NCI-H187 treated with DMSO at 0.1 percent for 48 hours (cell line): ENCODE measurements around the gene VAC14.

Experiments used
- DNase-seq: peaks from one replicate; lab custom pipeline; 2025; lab: John Stamatoyannopoulos, UW

VAC14 gene

DNA sequence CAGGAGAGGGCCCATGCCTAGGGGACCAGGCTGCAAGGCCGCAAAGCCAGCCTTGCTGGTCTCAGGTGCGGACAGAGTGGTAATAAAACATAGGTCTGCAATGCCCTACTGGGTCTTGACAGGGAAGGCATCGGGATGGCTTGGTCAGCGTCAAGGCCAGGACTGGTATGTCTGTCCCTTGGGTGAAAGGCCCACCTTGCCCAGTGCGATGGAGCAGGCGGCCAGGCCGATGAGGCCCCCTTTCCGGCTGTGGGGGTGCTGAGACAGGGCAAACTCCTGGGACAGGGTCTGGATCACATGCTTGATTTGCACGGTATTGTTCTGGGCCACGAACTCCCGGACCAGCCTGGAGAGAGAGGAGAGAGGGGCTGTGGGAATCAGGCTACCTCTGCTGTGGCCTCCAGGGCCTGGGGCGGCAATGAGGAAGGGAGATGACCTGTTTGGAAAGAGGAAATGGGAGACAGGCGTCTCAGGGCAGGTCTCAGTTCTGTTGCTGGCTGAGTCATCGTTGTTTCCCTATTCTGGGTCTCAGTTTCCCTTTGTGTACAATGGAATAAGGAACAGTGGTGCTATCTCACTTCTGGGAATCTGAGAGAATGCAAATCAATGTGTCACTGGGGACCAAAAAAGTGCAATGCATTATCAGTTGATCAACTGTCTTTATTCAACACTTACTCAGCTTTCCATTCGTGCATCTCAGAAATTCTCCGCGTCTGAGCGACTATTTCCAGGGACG, 14.8 kb downstream of the VAC14 start:
- no peak for DNase-seq

DNA sequence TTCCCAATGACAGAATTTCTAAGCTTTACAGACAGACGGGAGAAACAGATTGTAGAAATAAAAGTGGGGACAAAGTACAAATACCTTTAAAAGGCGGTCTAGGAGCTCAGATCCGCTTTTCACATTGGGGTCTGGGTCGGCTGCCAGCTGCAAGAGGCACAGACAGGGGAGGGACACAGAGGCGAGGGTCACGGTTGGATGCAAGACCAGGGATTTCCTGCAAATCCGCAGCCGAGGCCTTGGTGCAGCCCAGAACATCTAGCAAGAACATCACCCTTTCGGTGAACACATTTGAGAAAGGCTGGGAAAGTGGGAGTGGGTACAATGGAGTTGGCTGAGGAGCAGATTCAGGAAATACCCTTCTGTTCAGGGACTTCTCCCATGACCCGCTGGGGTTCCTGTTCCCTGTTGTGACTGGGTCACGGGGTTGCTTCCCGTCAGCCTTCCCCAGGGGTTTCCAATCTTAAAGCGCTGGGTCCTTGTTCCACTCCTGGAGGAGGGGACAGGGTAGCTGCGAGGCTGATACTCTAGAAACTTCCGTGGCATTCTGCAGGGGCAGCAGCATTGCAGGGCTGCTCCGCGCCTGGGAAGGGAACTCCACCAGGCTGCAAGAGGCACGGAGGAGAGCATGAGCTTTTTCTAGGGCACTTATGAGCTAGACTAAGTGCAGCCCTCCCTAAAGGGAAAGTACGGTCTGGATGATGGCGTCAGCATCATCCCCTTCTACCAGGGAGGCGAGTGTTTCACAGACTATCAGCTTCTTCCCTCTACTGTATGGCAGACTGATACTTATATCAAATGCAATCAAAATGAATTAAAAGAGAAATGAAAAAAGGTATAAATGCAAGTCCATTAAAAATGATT, 16.0 kb downstream of the VAC14 start:
- DNase-seq, result no peak

DNA sequence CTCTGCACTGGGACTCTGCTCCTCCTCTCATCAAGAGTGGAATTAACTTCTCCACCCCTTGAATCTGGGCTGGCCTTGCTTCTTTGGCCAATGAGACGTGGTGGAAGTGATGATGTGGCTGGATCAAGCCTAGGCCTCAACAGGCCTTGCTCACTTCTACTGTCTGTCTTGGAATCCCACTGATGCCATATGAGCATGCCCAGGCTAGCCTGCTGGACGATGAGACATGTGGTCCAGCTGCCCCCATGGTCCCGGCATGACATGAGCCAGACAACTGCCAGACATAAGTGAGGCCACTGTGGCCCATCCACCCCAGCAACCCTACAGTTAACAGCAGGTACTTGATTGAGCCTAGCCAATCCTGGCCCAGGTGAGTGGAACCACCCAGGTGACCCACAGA, 18.7 kb downstream of the VAC14 start:
- no peak for DNase-seq

DNA sequence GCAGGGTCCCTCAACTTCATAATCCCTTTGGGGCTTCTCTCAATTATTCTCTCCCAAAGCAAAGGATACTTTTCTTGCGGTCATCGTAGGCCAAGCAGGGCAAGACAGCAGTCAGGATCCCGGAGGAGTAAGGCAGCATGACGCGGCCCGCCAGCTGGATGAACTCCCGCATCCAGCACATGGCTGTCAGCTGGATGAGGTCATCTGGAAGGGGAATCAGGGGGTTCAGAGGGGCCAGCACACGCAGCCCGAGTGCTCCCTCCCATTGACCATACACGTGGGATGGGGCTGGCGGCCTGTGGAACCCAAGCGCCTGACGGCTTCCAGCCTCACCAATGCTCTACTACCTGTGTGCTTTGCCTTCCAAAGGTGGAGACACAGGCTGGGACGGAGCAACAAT, 19.2 kb downstream of the VAC14 start:
- no peak for DNase-seq

DNA sequence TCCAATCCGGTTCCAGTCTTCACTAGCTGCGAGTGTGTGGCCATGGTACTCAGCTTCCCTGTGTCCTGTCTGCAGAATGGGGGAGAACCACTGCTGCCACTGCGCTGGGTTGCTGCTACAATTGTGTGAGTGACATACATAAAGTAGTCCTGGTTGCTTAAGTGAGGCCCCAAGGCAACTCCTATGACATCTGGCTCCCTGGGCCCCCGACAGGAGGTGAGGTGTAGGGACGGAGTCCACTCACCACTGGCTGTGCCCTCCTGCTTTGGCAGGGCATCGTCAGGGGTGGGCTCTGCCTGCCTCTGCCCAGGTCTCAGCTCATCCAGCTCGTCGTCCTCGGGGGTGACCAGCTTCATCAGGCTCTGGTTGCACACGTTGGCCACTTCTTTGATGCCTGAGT, 20.4 kb downstream of the VAC14 start:
- no peak for DNase-seq

DNA sequence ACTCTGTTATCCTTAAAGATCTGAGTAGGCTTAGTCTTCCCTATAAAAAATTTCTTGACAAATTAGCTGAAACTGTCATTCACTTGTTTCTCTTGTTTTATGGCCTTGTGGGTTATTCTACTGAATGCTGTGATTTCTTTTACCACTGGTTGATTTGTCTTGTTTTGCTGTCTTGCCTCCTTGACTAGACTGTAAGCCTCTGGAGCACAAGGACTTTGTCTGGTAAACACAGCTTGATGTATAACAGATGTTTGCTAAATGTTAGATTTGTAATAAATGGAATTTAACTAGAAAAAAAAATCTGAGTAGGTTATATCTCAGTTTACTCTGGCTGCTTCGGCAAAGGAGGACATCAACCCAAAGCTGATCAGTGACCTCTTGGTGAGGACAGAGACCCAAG, 21.6 kb downstream of the VAC14 start:
- DNase-seq, result no peak

DNA sequence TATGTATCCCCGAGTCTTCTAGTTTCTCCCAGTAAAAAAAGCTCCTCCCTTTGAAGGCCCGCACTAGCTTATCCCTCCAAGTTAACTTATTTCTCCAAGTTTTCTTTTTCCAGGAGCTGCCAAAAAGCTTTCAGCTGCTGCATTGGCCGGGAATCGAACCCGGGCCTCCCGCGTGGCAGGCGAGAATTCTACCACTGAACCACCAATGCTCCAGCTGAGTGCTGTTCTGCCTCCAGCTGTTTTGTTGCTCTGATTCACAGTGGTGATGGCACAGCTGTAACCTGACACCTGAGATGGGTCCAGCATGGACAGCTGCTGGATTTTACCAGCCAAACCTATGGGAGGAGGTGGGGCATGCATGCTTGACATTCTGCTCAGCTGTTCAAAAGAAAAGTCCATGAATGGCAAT, 22.1 kb downstream of the VAC14 start:
- no peak for DNase-seq

DNA sequence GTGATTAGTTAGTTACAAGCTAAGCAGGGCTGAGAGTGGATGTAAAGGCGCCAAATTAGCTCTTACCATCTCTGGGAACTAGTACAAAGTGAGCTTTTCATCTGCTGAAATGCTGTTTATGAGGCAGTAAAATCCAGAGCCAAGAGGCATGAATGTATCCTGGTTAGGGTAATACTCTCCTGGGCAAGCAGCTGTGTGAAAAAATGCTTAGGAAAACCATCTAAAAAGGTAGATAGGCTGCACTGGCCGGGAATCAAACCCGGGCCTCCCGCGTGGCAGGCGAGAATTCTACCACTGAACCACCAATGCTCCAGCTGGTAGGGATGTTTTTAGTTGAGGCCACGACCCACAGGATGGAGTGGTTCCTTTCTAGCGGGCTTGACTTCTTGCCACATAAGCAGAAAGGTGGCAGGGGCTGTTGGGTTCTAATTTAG, 23.0 kb downstream of the VAC14 start:
- DNase-seq, result no peak

DNA sequence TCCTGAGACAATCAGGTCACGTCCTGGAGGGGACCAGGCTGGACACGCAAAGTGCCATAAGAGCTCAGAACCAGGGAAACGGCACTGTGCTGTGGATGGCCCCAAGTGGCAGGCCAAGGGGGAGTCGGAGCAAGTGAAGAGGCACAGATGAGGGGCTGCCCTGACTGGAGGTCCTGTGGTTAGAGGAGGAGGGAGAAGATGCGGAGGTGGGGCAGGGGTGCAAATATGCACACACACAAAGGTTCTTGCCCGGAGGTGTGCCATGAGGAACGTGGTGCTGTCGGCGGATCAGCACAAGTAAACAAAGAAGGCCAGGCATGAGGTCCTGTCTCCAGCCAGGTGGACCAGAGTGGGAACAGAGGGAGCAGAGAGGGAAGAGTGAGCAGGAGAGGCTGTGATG, 23.5 kb downstream of the VAC14 start:
- DNase-seq, result no peak

DNA sequence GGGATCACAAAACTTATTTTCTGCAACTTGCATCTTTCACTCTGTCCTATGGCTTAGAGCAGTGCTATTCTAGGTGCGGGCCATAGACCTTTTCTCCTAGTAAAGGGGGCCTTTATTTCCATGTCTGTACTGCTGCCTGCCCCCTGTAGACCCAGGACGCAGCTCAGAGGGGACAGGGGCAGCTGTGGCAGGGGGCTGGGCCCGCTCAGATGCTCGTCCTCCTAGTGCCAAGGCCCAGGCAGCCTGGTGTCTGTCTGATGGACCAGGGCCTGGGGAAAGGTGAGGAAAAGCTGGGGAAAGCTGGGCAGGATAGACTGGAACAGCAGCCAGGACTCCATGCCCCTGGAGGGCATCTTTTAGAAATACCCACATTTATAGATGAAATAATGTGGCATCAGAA, 25.6 kb downstream of the VAC14 start:
- DNase-seq, result no peak

DNA sequence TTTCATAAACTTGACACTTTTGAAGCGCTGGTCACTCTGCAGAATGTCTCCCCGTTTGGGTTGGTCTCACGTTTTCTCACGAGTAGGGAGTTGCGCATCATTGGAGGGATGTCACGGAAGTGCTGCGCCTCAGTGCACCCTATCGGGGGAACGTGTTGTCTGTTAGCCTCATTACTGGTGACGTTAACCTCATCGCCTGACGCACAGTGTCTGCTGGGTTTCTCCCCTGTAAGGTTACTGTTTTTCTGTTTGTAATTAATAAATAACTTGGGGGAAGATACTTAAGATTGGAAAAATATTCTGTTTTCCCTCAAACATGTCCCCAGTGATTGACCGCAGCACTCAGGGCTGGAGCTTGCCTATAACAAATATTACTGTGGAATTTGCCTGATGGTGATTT, 26.7 kb downstream of the VAC14 start:
- DNase-seq, result no peak

DNA sequence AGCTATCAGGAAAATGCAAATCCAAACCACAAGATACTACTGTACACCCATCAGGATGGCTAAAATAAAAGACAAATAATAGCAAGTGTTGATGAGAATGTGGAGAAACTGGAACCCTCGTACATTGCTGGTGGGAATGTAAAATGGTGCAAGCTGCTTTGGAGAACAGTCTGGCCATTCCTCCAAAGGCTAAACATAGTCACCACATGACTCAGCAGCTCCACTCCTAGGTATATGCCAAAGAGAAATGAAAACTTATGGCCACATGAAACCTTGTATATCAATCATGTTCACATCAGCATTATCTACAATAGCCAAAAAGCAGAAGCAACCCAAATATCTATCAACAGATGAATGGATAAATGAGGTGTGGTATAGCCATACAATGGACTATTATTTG, 28.5 kb downstream of the VAC14 start:
- DNase-seq, result no peak

DNA sequence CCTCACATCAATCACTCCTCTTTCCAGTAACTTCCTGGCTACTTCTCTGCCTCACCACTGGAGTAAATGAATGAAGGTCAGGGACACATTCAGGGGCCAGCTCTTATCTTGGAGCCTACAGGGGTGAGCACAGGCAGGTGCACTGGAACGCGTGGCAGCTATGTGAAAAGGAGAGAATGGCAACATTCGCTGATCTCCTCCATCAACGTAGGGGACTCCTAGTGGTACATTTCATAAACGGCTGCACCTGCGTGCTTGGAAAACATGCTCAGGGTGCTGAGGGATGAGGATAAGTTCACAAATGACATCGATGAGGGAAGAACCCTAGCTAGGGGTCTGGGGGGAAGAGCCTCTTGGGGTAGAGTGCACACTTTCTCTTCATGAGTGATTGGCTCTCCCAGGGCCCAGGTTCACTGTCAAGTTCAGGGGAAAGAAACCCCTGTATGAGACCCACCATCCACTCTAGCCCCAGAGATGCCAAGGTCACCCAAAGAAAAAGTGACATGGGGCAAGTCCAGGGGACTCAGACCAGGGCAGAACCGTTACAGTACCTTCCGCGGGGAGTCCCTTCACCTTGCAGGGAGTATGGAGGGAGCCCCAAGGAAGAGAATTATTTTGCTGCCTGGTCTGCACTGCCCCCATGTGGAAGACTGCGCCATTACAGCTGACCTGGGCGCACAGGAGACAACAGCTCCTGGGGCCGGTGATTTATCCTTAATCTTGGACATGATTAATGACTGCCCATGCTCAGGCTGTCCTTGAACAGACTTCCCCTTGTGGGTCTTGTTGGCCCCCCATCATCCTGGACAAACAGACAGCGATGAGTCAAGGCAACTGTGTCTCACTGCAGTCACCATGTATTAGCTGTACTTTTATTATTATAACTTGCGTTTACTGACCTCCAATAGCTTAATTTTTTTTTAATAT, 30.1 kb downstream of the VAC14 start:
- DNase-seq, result no peak

DNA sequence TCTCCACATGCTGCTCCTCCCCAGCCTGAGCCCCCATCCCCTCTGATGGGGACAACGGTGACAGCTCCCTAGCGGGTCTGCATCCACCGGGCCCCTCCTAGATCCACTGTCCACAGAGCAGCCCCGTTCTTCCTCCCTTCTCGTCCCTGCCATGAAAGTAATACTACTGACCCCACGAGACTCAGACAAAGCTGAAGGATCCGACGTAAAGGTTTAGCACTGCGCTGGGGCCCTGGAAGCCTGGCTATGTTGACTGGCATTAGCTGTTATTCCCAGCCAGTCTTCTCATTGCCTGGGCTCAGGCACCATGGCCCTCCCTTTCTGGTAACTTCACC, 30.7 kb downstream of the VAC14 start:
- no peak for DNase-seq

DNA sequence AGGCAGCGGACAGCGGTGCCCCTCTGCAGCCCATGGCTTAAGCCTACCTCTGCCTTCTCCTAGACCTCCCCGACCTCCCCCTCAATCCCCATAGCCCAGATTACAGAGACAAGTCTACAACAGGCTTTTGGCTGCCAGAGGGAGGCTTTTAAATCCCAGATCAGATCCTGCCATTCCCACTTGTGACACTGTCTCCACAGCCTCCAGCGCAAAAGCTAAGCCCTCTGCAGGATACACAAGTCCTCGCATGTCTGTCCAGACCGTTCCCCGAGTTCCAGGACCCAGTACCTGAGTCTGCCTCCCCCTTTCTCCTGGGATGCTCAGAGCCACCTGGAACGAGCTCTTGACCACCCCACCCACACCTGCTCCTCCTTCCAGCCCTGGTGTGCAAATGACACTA, 31.2 kb downstream of the VAC14 start:
- DNase-seq, result no peak

DNA sequence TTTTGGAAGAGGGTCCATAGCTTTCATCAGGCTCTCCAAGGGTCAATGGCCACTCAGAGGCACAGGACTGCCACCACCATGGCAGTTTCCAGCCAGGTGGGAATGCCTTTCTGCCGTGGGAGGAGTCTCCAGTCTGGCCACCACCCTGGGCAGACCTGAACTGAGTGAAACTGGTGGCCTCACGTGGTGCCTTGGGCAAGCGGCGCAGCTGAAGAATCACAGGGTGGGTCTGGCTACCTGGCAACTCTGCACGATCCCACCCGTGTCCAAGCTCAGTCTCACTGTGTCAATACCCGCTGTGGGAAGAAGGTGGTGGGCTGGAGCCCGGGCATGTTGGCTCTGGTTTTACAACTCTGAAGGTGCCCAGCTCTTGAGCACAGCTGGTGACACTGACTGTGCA, 31.8 kb downstream of the VAC14 start:
- no peak for DNase-seq

DNA sequence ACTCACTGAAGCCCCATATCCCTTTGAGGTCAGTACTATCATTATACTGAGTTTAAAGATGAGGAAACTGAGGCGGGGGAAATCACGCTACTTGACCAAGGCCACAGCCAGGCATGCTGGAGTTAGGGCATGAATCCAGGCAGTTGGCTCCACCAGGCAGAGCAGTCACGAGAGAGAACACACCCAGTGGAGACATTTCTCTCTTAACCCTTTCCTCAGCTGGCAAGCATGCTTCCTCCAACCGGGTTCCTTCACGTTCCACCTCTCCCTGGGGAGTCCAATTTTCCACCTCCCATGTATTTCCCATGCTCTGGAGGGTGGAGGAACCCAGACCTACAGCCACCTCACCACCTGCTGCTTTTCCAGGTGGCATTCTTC, 32.8 kb downstream of the VAC14 start:
- DNase-seq, result no peak

DNA sequence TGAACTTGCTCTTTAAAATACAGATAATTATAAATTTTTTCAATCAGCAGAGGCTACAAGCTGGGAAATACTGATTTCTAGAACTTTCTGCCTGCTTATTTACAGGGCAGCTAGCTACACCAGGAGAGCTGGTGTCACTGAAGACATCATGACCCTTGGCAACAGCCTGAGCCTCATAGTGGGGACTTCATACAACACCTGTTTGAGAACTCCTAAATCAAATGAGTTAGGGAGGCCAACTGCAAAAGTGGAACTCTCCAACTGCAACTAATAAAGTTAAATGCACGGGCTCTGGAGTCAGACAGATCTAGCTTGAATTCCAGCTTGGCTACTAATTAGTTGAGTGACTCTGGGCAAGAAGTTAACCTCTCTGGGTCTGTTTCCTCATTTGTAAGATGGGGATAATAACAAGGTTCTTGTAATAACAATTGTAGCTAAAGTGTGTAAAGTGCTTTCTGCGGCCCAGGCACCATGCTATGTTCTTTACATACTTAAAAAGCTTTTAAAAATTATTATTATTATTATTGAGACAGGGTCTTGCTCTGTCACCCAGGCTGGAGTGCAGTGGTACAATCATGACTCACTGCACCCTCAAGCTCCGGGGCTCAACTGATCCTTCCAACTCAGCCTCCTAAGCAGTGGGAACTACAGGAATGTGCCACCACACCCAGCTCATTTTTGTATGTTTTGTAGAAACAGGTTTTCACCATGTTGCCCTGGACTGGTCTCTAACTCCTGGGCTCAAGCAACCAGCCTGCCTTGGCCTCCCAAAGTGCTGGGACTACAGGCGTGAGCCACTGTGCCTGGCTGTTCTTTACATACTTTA, 33.4 kb downstream of the VAC14 start:
- DNase-seq, result no peak

DNA sequence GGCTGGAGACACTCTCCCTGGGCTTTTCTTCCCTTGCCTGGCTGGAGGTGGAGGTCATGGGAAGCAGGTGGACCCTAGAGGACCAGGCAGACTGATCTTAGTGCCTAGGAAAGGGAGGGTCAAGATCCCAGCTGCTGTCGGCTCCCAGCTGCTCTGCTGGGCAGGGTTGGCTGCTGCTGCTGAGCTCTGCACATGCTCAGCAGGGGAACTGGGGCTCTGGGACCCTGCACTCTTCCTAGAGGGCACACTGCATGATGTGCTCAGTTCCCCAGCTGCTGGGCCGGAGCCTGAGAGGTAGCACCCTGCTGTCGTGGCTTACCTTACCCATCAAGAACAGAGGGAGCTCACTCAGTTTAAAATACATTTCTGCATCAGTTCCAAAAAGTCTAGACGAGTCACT, 34.3 kb downstream of the VAC14 start:
- no peak for DNase-seq

DNA sequence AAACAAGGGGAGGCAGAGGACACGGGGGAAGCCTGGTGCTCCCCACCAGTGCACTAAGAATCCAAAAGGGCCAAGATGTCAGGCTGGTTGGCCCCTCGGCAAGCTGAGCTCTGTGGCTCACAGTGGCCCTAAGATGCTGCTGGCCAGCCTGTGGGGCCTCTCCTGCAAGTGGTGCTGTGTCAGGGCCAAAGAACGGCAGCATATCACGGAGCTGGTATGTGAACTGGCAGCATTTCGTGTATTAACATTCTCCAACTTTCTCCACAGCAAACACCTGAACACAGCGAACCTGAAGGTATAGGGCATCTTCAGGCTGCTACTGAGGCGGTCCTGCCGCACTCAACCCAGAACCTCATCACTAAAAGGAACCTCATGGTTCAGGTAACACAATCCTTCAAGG, 34.8 kb downstream of the VAC14 start:
- DNase-seq, result no peak

DNA sequence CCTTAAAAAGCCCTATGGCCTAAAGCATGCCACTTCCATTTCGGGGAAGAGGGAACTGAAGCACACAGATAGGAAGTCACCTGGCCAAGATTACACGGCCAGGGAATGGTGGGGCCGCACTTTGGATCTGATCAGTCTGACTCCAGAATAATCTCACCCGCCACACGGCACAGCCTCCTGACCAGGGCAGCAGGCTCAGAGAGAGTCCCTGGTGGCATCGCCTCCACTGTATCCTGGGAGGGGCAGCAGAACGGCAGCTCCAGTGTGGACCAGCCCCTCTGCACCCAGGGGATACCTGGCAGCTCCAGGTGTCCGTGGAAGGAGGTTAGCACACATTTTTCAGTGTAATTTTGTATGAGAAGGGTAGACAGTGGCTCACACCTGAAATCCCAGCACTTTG, 35.5 kb downstream of the VAC14 start:
- no peak for DNase-seq

DNA sequence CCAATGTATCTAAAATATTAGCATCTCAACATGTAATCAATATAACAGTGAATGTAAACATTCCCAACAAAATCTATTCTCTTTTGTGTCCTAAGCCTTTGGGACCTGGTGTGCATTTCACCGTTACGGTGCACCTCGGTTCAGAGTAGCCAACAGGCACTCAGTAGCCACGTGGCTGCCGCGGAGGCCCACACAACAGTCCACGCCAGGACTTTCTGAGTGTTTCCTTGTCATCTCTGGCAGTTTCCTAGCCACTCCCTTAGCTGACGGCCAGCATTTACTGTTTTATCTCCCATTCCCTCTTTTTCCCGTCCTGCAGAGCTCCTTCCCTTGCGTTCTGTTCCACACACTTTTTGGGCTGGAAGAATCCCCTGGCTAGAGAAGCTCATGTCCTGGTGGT, 36.3 kb downstream of the VAC14 start:
- no peak for DNase-seq
